Ovary (tissue), 9 donors: ENCODE measurements around the gene ANKRD39. TPM values are rescaled to one million over a fixed set of nuclear protein-coding genes. Genes with fewer than 3 reads are reported as not detected.
A peak's percentile ranks its signal among the peaks of the same experiment; 100 is the strongest.

Experiments used
- DNase-seq, 5 donors: peaks; one replicate each; pipeline ENCODE4 v3.0.0-alpha.2; 2019 to 2020
- H3K27ac ChIP-seq, 2 donors: fragments of 200-600 bp; one replicate each; pipeline versions ENCODE4 v1.5.1 to v1.8.0; 2019 to 2022
- H3K27me3 ChIP-seq: fragments of 200-600 bp; one replicate; pipeline ENCODE4 v1.8.0; 2022
- H3K36me3 ChIP-seq: fragments of 200-600 bp; sonication (generic); one replicate; pipeline ENCODE4 v1.5.1; 2019
- H3K4me1 ChIP-seq: one replicate; pipeline ENCODE4 v1.8.1; 2013; ENCODE audit warnings: mild to moderate bottlenecking, moderate library complexity; ENCODE audit not compliant: insufficient read depth
- H3K4me3 ChIP-seq: fragments of 200-600 bp; sonication (generic); one replicate; pipeline ENCODE4 v1.5.1; 2017
- H3K9me3 ChIP-seq, 2 donors: fragments of 200-600 bp in 1 of 2; sonication (generic) in 1 of 2; one replicate each; pipeline versions ENCODE4 v1.5.1 to v1.8.1; 2013 to 2019; ENCODE audit warnings: mild to moderate bottlenecking in 1 of 2, moderate library complexity in 1 of 2
- CTCF ChIP-seq, 3 donors: fragments of 450-650 bp in 2 of 3; fragments of 200-600 bp in 1 of 3; IDR thresholded peaks; one replicate each; pipeline versions ENCODE4 v1.5.1 to v1.8.0; 2016 to 2022; ENCODE audit warnings: antibody characterized with exemption in 3 of 3, mild to moderate bottlenecking in 1 of 3
- EP300 ChIP-seq: sonication (generic); formaldehyde crosslinking; IDR thresholded peaks from one replicate; pipeline ENCODE4 v1.6.1; 2017; ENCODE audit warnings: antibody characterized with exemption
- POLR2A ChIP-seq: fragments of 450-650 bp; IDR thresholded peaks from one replicate; pipeline ENCODE4 v1.6.1; 2017; ENCODE audit warnings: antibody characterized with exemption, mild to moderate bottlenecking, moderate library complexity
- WGBS, 3 donors: extraction: QIAGEN DNeasy Blood & Tissue Kit in 1 of 3; methylation state at CpG; one replicate each; pipeline versions ENCODE4 v1.1.5 to v1.1.7; 2013 to 2017; 5-methylcytosine and 5-hydroxymethylcytosine counted together
- intact Hi-C, 4 donors: fragments of 100-400 bp; cut with DNase I; formaldehyde crosslinking; loops; one replicate each; pipeline versions ENCODE4 v1.11.0 to v1.15.1; 2022 to 2023
- polyA plus RNA-seq, 2 donors: library from polyadenylated mRNA; stranded (reverse); fragments of 200-250 nt in 1 of 2; fragments of 350-450 nt in 1 of 2; fragmentation: Illumina TruSeq in 1 of 2; extraction: RNeasy Lipid Tissue Mini Kit (QIAGEN cat#74804) in 1 of 2; gene quantifications; one replicate each; pipeline ENCODE4 v1.2.3, GENCODE V29; 2013 to 2014
- total RNA-seq, 7 donors: library from RNA; depleted of rRNA in 2 of 7; stranded (reverse); fragments of >200 nt in 2 of 7; fragmentation: NEBNext Ultra II Directional in 3 of 7; extraction: Animal tissue kit (Norgen Biotek cat#: 25700) in 3 of 7; gene quantifications; one replicate each; pipeline versions ENCODE4 v1.1.0 to v1.2.4, GENCODE V29; 2016 to 2023
- donor health status: DM: no; HTN: no; CAD: no; lungs with moderate emphysema.
- donor health status: DM: no; HTN: no; CAD: no.
- donor health status: Bipolar disorder and iron deficiency.
- donor health status: DM: yes; HTN: yes; CAD: no.
- donor health status: DM: no; HTN: no; CAD: no.
- donor health status: DM: yes; HTN: yes; CAD: no.

The ANKRD39 gene
- total and polyA plus RNA-seq, 9 donors, result 2.6 to 14.7 (median 12.7) TPM

DNA sequence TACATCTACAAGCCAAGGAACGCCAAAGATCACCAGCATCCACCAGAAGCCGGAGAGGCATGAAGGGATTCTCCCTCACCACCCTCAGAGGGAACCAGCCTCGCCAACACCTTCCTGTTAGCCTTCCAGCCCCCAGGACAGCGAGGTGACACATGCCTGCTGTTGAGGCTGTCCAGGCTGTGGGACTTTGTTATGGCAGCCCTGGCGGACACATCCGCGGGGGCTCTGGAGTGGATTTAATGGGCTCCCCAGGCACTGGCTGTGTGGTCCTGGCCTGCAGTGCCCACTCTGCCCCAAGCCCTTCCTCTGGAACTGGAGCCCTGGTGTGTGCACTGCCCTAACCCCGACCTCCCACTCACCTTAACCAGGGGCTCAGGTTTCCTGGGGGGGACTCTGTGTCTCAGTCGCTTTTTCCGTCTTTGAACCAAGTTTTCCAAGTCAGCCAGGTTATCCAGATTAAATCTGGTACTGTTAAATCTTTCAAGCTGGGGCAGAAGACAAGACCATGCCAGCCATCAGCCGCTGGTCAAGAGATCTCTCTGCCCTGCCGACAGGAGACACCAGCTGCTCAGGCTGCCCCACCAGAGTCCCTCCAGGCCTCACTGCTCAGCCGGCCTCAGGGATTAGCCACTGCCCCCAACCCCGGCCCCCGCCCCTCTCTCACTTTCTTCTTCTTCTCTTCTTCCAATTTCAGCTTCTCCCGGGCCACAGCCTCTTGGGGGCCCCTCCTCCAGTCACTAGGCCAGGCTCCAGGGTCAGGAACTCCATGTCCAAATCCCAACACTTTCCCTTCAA, 15.9 kb downstream of the ANKRD39 start:
- intact Hi-C loops, result no loop called here
- H3K27me3 ChIP-seq, result no peaks in the 10 kb centered on the region
- no peaks in the 10 kb centered on the region for H3K9me3 ChIP-seq
- H3K36me3 ChIP-seq, result no peaks in the 10 kb centered on the region
- WGBS, 3 donors, result 81 to 87% (median 83%) methylated on average over 16 of the region's 16 CpGs
- no peak for TF ChIP-seq POLR2A
- TF ChIP-seq EP300, result no peak
- no peak for TF ChIP-seq CTCF (IDR thresholded peaks at IDR 0.05)
- peaks cover 7% of the 10 kb centered on the region for H3K4me1 ChIP-seq
- no peak overlapping the region for H3K4me3 ChIP-seq
- DNase-seq, result no peak
- H3K27ac ChIP-seq, result no peak overlapping the region

DNA sequence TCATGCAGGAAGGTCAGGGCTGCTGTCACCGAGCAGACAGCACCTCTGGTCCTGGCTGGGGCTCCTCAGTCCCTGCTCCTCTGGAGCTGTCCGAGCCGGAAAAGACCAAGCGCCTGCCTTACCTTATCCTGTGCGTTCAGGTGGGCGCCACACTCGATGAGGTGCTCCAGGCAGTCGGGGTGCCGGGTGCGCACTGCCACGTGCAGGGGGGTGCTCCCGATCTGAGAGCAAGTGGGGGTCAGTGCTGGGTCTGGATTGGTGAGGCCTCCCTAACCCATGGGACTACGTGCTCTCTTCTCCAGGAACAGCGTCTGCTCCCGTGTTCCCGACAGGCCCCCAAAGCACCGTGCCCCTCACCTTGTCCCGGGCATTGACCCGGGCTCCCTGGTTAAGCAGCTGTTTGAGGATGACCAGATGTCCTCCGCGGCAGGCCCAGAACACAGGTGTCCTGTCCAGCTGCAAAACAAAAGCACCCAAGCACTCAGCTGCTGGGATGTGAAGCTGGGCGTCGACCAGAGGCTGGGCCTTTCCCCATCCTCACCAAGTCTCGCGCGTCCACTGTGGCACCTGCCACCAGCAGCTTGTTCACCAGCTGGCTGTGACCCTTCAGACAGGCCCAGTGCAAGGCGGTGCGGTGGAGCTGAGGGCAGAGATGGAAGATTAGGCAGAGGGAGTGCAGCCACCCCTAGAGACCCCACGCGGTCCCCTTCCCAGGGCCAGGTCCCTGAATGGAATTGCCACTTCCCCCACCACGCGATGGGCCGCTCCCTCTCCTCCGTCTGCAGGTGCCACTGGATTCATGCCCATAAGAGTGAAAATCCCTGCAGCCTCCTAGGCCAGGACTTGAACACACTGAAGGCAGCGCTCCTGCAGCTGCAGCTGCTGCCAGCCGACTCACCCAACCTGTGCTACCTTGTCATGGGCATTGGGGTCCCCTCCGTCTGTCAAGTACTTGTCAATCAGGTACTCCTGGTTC, 17.7 kb downstream of the ANKRD39 start:
- intact Hi-C loops, result no loop called here
- H3K4me1 ChIP-seq, result peaks cover 7% of the 10 kb centered on the region
- no peaks in the 10 kb centered on the region for H3K9me3 ChIP-seq
- no peaks in the 10 kb centered on the region for H3K36me3 ChIP-seq
- H3K4me3 ChIP-seq, result no peak overlapping the region
- no peak for DNase-seq
- 71 to 85% (median 73%) methylated on average over 37 of the region's 37 CpGs for WGBS, 3 donors
- H3K27ac ChIP-seq, result no peak overlapping the region
- TF ChIP-seq POLR2A, result no peak
- TF ChIP-seq EP300, result no peak
- no peak for TF ChIP-seq CTCF (IDR thresholded peaks at IDR 0.05)
- H3K27me3 ChIP-seq, result no peaks in the 10 kb centered on the region

DNA sequence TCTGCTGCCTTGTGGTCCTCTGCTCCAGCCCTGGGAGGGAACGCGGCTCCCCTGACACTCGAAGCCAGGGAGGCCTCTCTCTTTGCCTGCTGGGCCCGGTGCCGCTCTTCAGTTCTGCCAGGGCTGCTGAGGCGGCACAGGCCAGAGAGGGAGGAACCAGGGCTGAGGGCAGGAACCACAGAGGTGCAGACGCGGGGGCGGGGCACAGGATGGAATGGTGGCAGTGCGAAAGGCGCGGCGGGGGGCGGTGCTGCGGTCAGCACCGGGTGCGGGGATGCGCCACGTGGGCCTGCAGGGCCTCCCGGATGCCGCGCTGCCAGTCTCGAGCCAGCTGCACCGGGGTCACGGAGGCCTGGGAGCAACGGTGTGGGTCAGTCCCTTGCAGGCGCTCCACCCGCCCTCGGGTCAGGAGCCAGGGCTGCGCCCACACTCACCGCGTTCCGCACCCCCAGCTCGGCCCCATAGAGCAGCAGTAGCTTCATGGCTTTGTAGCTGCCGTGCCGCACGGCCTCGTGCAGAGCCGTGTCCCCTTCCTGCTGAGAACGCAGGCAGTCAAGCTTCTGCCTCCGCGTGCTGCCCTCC, 18.4 kb downstream of the ANKRD39 start:
- H3K9me3 ChIP-seq, result no peaks in the 10 kb centered on the region
- WGBS, 3 donors, result 18 to 33% (median 25%) methylated on average over 28 to 42 of the region's 42 CpGs
- H3K27ac ChIP-seq, result peak overlapping the region in 1 of 2 donors; percentile 13
- no peaks in the 10 kb centered on the region for H3K27me3 ChIP-seq
- H3K4me1 ChIP-seq, result peaks cover 7% of the 10 kb centered on the region
- intact Hi-C loops, result no loop called here
- no peak overlapping the region for H3K4me3 ChIP-seq
- peak in 4 of 5 donors; percentile 28 to 70 (median 48) for DNase-seq
- no peaks in the 10 kb centered on the region for H3K36me3 ChIP-seq
- TF ChIP-seq CTCF (IDR thresholded peaks at IDR 0.05) (no peak), POLR2A (no peak), EP300 (no peak)
